Gastroesophageal sphincter (tissue), 3 donors: ENCODE data around the gene TOP3A.

Experiments used
- CTCF ChIP-seq, 4 experiments: fragments of 200-600 bp in 2 of 4; fragments of 450-650 bp in 2 of 4; sonication (generic) in 1 of 4; IDR thresholded peaks; one replicate each; pipeline ENCODE4 v1.5.1; 2017 to 2019; ENCODE audit warnings: antibody characterized with exemption in 4 of 4, mild to moderate bottlenecking in 2 of 4, moderate library complexity in 2 of 4
- POLR2A ChIP-seq, 2 donors: fragments of 450-650 bp; IDR thresholded peaks; one replicate each; pipeline ENCODE4 v1.6.1; 2017; ENCODE audit warnings: antibody characterized with exemption in 2 of 2, mild to moderate bottlenecking in 2 of 2, moderate library complexity in 1 of 2

GRCh38 chr17:18277076-18277475 is 37.7 kb downstream of the TOP3A start:
- TF ChIP-seq POLR2A (IDR thresholded peaks at IDR 0.05) (no peak), CTCF (IDR thresholded peaks at IDR 0.05) (no peak)
